ENCODE results near the gene GALNS.

Gene GALNS

GRCh38 chr16:88883117-88883895 lies 26.6 kb upstream of the GALNS start:
- no peak overlapping the region for H3K4me3 ChIP-seq (ENCODE audit: low read depth, low read length)
- no peak for TF ChIP-seq CTCF (IDR thresholded peaks at IDR 0.05; ENCODE audit: low read depth, low read length, missing control alignments)
- in situ Hi-C loops (cut with HindIII; ENCODE audit: low sequenced_read_pairs), result no loop called here
- no peak for DNase-seq (ENCODE audit: low read depth)

- DNase-seq (ENCODE audit: low read depth), result no peak
- no peak overlapping the region for H3K4me3 ChIP-seq (ENCODE audit: low read depth, low read length)
- no peak for TF ChIP-seq CTCF (IDR thresholded peaks at IDR 0.05; ENCODE audit: low read depth, low read length, missing control alignments)
- in situ Hi-C loops (cut with HindIII; ENCODE audit: low sequenced_read_pairs), result no loop called here
These were observed 25.7 kb upstream of the GALNS start for GRCh38 chr16:88882358-88883030.

GRCh38 chr16:88881675-88882357 lies 25.1 kb upstream of the GALNS start:
- no peak for DNase-seq (ENCODE audit: low read depth)
- TF ChIP-seq CTCF (IDR thresholded peaks at IDR 0.05; ENCODE audit: low read depth, low read length, missing control alignments), result no peak
- no peak overlapping the region for H3K4me3 ChIP-seq (ENCODE audit: low read depth, low read length)
- in situ Hi-C loops (cut with HindIII; ENCODE audit: low sequenced_read_pairs), result no loop called here

GRCh38 chr16:88881007-88881615 lies 24.4 kb upstream of the GALNS start:
- DNase-seq (ENCODE audit: low read depth), result no peak
- no peak overlapping the region for H3K4me3 ChIP-seq (ENCODE audit: low read depth, low read length)
- in situ Hi-C loops (cut with HindIII; ENCODE audit: low sequenced_read_pairs), result no loop called here
- no peak for TF ChIP-seq CTCF (IDR thresholded peaks at IDR 0.05; ENCODE audit: low read depth, low read length, missing control alignments)

GRCh38 chr16:88880226-88881006 lies 23.7 kb upstream of the GALNS start:
- H3K4me3 ChIP-seq (ENCODE audit: low read depth, low read length), result no peak overlapping the region
- TF ChIP-seq CTCF (IDR thresholded peaks at IDR 0.05; ENCODE audit: low read depth, low read length, missing control alignments), result no peak
- in situ Hi-C loops (cut with HindIII; ENCODE audit: low sequenced_read_pairs), result no loop called here
- DNase-seq (ENCODE audit: low read depth), result no peak

- no peak for DNase-seq (ENCODE audit: low read depth)
- H3K4me3 ChIP-seq (ENCODE audit: low read depth, low read length), result no peak overlapping the region
- in situ Hi-C loops (cut with HindIII; ENCODE audit: low sequenced_read_pairs), result no loop called here
- no peak for TF ChIP-seq CTCF (IDR thresholded peaks at IDR 0.05; ENCODE audit: low read depth, low read length, missing control alignments)
These were observed 23.0 kb upstream of the GALNS start for GRCh38 chr16:88879788-88880055.
